Astrocyte (in vitro differentiated cells and primary cell): ENCODE measurements around the gene PMEL. TPM values are rescaled to one million over a fixed set of nuclear protein-coding genes. Genes with fewer than 3 reads are reported as not detected.
"Not testable (repeated sequence)": the region's sequence is repeated elsewhere in the genome, so short reads cannot be mapped to it uniquely, and the experiment has no call there.

ENCODE experiments used
- DNase-seq: peaks from one replicate; pipeline ENCODE4 v3.0.0-alpha.2; 2010; ENCODE audit warnings: low read depth
- FAIRE-seq: peaks from 2 replicates; lab custom pipeline; 2011; peaks lifted over from hg19 to GRCh38; lab: Jason Lieb, UNC
- H2AFZ ChIP-seq: 2 replicates; pipeline ENCODE4 v1.6.0; 2012; ENCODE audit warnings: low read depth, low read length, inconsistent platforms
- H3K27ac ChIP-seq: 2 replicates; pipeline ENCODE4 v1.5.1; 2011; ENCODE audit warnings: low read depth, low read length, inconsistent platforms
- H3K27me3 ChIP-seq: 2 replicates; pipeline ENCODE4 v1.6.0; 2011; ENCODE audit warnings: low read length, inconsistent platforms; ENCODE audit not compliant: insufficient read depth
- H3K36me3 ChIP-seq: 2 replicates; pipeline ENCODE4 v1.5.1; 2011; ENCODE audit warnings: low read length, inconsistent platforms; ENCODE audit not compliant: insufficient read depth
- H3K4me1 ChIP-seq: 2 replicates; pipeline ENCODE4 v1.5.1; 2011; ENCODE audit warnings: low read length, inconsistent platforms; ENCODE audit not compliant: insufficient read depth
- H3K4me2 ChIP-seq: 2 replicates; pipeline ENCODE4 v1.6.0; 2012; ENCODE audit warnings: low read length, inconsistent platforms
- H3K4me3 ChIP-seq: 2 replicates; pipeline ENCODE4 v1.5.1; 2011; ENCODE audit warnings: low read depth, mild to moderate bottlenecking, low read length, inconsistent platforms; ENCODE audit not compliant: insufficient read depth
- H3K79me2 ChIP-seq: 2 replicates; pipeline ENCODE4 v1.6.0; 2012; ENCODE audit warnings: mild to moderate bottlenecking, low read length, inconsistent platforms; ENCODE audit not compliant: insufficient read depth
- H3K9ac ChIP-seq: 2 replicates; pipeline ENCODE4 v1.6.0; 2012; ENCODE audit warnings: mild to moderate bottlenecking, low read length, inconsistent platforms
- H3K9me3 ChIP-seq: 2 replicates; pipeline ENCODE4 v1.5.1; 2012; ENCODE audit warnings: low read depth, mild to moderate bottlenecking, low read length, inconsistent platforms; ENCODE audit not compliant: insufficient read depth
- H4K20me1 ChIP-seq: 2 replicates; pipeline ENCODE4 v1.6.0; 2012; ENCODE audit warnings: low read length, inconsistent platforms; ENCODE audit not compliant: insufficient read depth
- H3K27ac Mint-ChIP-seq: one replicate; pipeline ENCODE4 v1.8.0; 2021; ENCODE audit warnings: mild to moderate bottlenecking, mixed read lengths; ENCODE audit not compliant: unreplicated experiment
- H3K27me3 Mint-ChIP-seq: one replicate; pipeline ENCODE4 v1.8.0; 2021; ENCODE audit warnings: low read depth, mixed read lengths; ENCODE audit not compliant: unreplicated experiment
- H3K36me3 Mint-ChIP-seq: one replicate; pipeline ENCODE4 v1.8.0; 2021; ENCODE audit warnings: low read depth, mixed read lengths; ENCODE audit not compliant: unreplicated experiment
- H3K4me1 Mint-ChIP-seq: one replicate; pipeline ENCODE4 v1.8.0; 2021; ENCODE audit warnings: low read depth, mixed read lengths; ENCODE audit not compliant: unreplicated experiment
- H3K4me3 Mint-ChIP-seq: one replicate; pipeline ENCODE4 v1.8.0; 2021; ENCODE audit warnings: mild to moderate bottlenecking, moderate library complexity, mixed read lengths; ENCODE audit not compliant: unreplicated experiment
- H3K9me3 Mint-ChIP-seq: one replicate; pipeline ENCODE4 v1.8.0; 2021; ENCODE audit warnings: mild to moderate bottlenecking, mixed read lengths; ENCODE audit not compliant: unreplicated experiment
- CTCF ChIP-seq: IDR thresholded peaks from 2 replicates; pipeline ENCODE4 v1.5.1; 2011; ENCODE audit warnings: low read depth, mild to moderate bottlenecking, inconsistent platforms, low read length, moderate library complexity; ENCODE audit not compliant: insufficient read depth
- EZH2 ChIP-seq: IDR thresholded peaks from 2 replicates; pipeline ENCODE4 v1.6.1; 2012; ENCODE audit warnings: mild to moderate bottlenecking, low read length, inconsistent platforms; ENCODE audit not compliant: insufficient read depth
- total RNA-seq: library from RNA; stranded (reverse); gene quantifications from 2 replicates; pipeline ENCODE4 v1.2.1, GENCODE V29; 2021

The PMEL gene
- total RNA-seq, 1 donor from 2014 or later, result 13.8 TPM

GRCh38 chr12:56001487-56002100 lies 35.8 kb upstream of the PMEL start:
- H3K79me2 ChIP-seq, result peaks cover 6% of the 10 kb centered on the region
- Mint-ChIP-seq H3K4me3 (peak overlapping the region; percentile 8), H3K9me3 (peaks cover 2% of the 10 kb centered on the region), H3K4me1 (no peaks in the 10 kb centered on the region), H3K27ac (no peak overlapping the region), H3K36me3 (peaks cover 21% of the 10 kb centered on the region), H3K27me3 (no peaks in the 10 kb centered on the region)
- no peaks in the 10 kb centered on the region for H4K20me1 ChIP-seq
- no peak overlapping the region for H3K27ac ChIP-seq
- H3K4me1 ChIP-seq, result peaks cover 6% of the 10 kb centered on the region
- H3K4me3 ChIP-seq, result no peak overlapping the region
- TF ChIP-seq CTCF (no peak), EZH2 (no peak)
- no peaks in the 10 kb centered on the region for H3K27me3 ChIP-seq
- H3K9me3 ChIP-seq, result no peaks in the 10 kb centered on the region
- no peak overlapping the region for H3K9ac ChIP-seq
- no peak for DNase-seq
- H2AFZ ChIP-seq, result no peak overlapping the region
- H3K4me2 ChIP-seq, result no peak overlapping the region
- FAIRE-seq, result no peak
- peaks cover 5% of the 10 kb centered on the region for H3K36me3 ChIP-seq

GRCh38 chr12:55999999-56000540 lies 34.2 kb upstream of the PMEL start:
- H3K27me3 Mint-ChIP-seq, DNase-seq: not testable (repeated sequence)

GRCh38 chr12:55999522-55999921 lies 33.7 kb upstream of the PMEL start:
- not testable (repeated sequence) for H3K4me3 ChIP-seq, DNase-seq

More at GRCh38 chr12:55999999-56000540, 34.2 kb upstream of the PMEL start:
- H3K36me3 ChIP-seq, H4K20me1 ChIP-seq, H3K4me1 ChIP-seq, H2AFZ ChIP-seq, FAIRE-seq, H3K4me2 ChIP-seq, H3K4me3 ChIP-seq, H3K4me1 Mint-ChIP-seq, H3K4me3 Mint-ChIP-seq, H3K27me3 ChIP-seq, H3K9me3 ChIP-seq, H3K9ac ChIP-seq, H3K79me2 ChIP-seq, H3K9me3 Mint-ChIP-seq, H3K27ac Mint-ChIP-seq, H3K27ac ChIP-seq: not testable (repeated sequence)
- H3K36me3 Mint-ChIP-seq, result peaks cover 21% of the 10 kb centered on the region

More at GRCh38 chr12:55999522-55999921, 33.7 kb upstream of the PMEL start:
- H3K4me2 ChIP-seq, H3K36me3 ChIP-seq, H3K27ac ChIP-seq, FAIRE-seq, H3K4me1 ChIP-seq, H3K27me3 Mint-ChIP-seq, H3K9me3 ChIP-seq, H3K4me1 Mint-ChIP-seq, H3K9me3 Mint-ChIP-seq, H3K27ac Mint-ChIP-seq, H2AFZ ChIP-seq, H3K9ac ChIP-seq, H3K27me3 ChIP-seq, H4K20me1 ChIP-seq, H3K79me2 ChIP-seq: not testable (repeated sequence)
- H3K4me3 Mint-ChIP-seq, result peak overlapping the region; percentile 46
- H3K36me3 Mint-ChIP-seq, result peaks cover 17% of the 10 kb centered on the region
